ENCODE measurements around the gene PACSIN2.

GRCh38 chr22:42962295-42963230 lies 52.4 kb downstream of the PACSIN2 start:
- TF ChIP-seq, protein P1, sequence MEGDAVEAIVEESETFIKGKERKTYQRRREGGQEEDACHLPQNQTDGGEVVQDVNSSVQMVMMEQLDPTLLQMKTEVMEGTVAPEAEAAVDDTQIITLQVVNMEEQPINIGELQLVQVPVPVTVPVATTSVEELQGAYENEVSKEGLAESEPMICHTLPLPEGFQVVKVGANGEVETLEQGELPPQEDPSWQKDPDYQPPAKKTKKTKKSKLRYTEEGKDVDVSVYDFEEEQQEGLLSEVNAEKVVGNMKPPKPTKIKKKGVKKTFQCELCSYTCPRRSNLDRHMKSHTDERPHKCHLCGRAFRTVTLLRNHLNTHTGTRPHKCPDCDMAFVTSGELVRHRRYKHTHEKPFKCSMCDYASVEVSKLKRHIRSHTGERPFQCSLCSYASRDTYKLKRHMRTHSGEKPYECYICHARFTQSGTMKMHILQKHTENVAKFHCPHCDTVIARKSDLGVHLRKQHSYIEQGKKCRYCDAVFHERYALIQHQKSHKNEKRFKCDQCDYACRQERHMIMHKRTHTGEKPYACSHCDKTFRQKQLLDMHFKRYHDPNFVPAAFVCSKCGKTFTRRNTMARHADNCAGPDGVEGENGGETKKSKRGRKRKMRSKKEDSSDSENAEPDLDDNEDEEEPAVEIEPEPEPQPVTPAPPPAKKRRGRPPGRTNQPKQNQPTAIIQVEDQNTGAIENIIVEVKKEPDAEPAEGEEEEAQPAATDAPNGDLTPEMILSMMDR (IDR thresholded peaks at IDR 0.05) = no peak
- TF ChIP-seq POLR2AphosphoS5 (IDR thresholded peaks at IDR 0.05) = no peak
- TF ChIP-seq POLR2A (IDR thresholded peaks at IDR 0.05) = no peak

Data from gastroesophageal sphincter (tissue), 3 donors.